Spleen (tissue), 11 donors: ENCODE results near the gene AKR7A3. TPM values are rescaled to one million over a fixed set of nuclear protein-coding genes. Genes with fewer than 3 reads are reported as not detected.

Source experiments
- DNase-seq: peaks from one replicate; pipeline ENCODE4 v3.0.0-alpha.2; 2020
- H3K27ac ChIP-seq, 8 donors: fragments of 200-600 bp; sonication (generic) in 7 of 8; 1 replicate in 4 of 8; 2 replicates in 4 of 8; pipeline versions ENCODE4 v1.5.0 to v1.8.0; 2016 to 2021; ENCODE audit warnings: inconsistent platforms in 4 of 8, mild to moderate bottlenecking in 4 of 8, moderate library complexity in 1 of 8
- H3K27me3 ChIP-seq, 7 donors: fragments of 200-600 bp; sonication (generic) in 6 of 7; replicated peaks in 1 of 7; 1 replicate in 4 of 7; 2 replicates in 3 of 7; pipeline versions ENCODE4 v1.5.0 to v1.8.0; 2016 to 2021; ENCODE audit warnings: inconsistent platforms in 3 of 7, mild to moderate bottlenecking in 1 of 7
- H3K36me3 ChIP-seq, 6 donors: fragments of 200-600 bp; sonication (generic) in 5 of 6; 1 replicate in 4 of 6; 2 replicates in 2 of 6; pipeline versions ENCODE4 v1.5.0 to v1.8.0; 2016 to 2021; ENCODE audit warnings: inconsistent platforms in 2 of 6
- H3K4me1 ChIP-seq, 6 donors: fragments of 200-600 bp; sonication (generic) in 5 of 6; 1 replicate in 3 of 6; 2 replicates in 3 of 6; pipeline versions ENCODE4 v1.5.0 to v1.8.0; 2016 to 2021; ENCODE audit warnings: inconsistent platforms in 3 of 6
- H3K4me3 ChIP-seq, 8 donors: fragments of 200-600 bp; sonication (generic) in 7 of 8; 1 replicate in 4 of 8; 2 replicates in 4 of 8; pipeline versions ENCODE4 v1.5.0 to v1.8.0; 2016 to 2021; ENCODE audit warnings: inconsistent platforms in 4 of 8, mild to moderate bottlenecking in 4 of 8, moderate library complexity in 2 of 8
- H3K9me3 ChIP-seq, 8 donors: fragments of 200-600 bp; sonication (generic) in 7 of 8; 1 replicate in 4 of 8; 2 replicates in 4 of 8; pipeline versions ENCODE4 v1.5.0 to v1.8.0; 2016 to 2021; ENCODE audit warnings: inconsistent platforms in 4 of 8
- CTCF ChIP-seq, 11 experiments: fragments of 200-600 bp in 7 of 11; fragments of 450-650 bp in 4 of 11; sonication (generic) in 4 of 11; IDR thresholded peaks in 8 of 11; conservative IDR thresholded peaks in 3 of 11; 1 replicate in 7 of 11; 2 replicates in 4 of 11; pipeline versions ENCODE4 v1.4.0 to v1.8.0; 2016 to 2021; ENCODE audit warnings: antibody characterized with exemption in 11 of 11, inconsistent platforms in 4 of 11, mild to moderate bottlenecking in 1 of 11
- POLR2A ChIP-seq, 3 donors: fragments of 450-650 bp; IDR thresholded peaks; one replicate each; pipeline ENCODE4 v1.5.1; 2017; ENCODE audit warnings: antibody characterized with exemption in 3 of 3, mild to moderate bottlenecking in 1 of 3
- POLR2AphosphoS5 ChIP-seq, 3 donors: sonication (generic); formaldehyde crosslinking; IDR thresholded peaks; one replicate each; pipeline ENCODE4 v1.5.1; 2017; ENCODE audit warnings: antibody characterized with exemption in 3 of 3
- WGBS, 5 donors: extraction: QIAGEN DNeasy Blood & Tissue Kit in 3 of 5; methylation state at CpG; one replicate each; pipeline versions ENCODE4 v1.1.5 to v1.1.7; 2013 to 2018; 5-methylcytosine and 5-hydroxymethylcytosine counted together
- intact Hi-C: fragments of 100-400 bp; cut with DNase I; formaldehyde crosslinking; loops from one replicate; pipeline ENCODE4 v1.15.0; 2023; ENCODE audit warnings: low total_unique reads
- polyA plus RNA-seq, 3 donors: library from polyadenylated mRNA; stranded (reverse); fragments of 200-250 nt; gene quantifications; one replicate each; pipeline ENCODE4 v1.2.1, GENCODE V29; 2013
- total RNA-seq, 7 donors: library from RNA; depleted of rRNA in 3 of 7; stranded (reverse); fragments of >200 nt in 3 of 7; fragmentation: NEBNext Ultra II Directional in 4 of 7; extraction: Animal tissue kit (Norgen Biotek cat#: 25700) in 4 of 7; gene quantifications; one replicate each; pipeline versions ENCODE4 v1.1.0 to v1.2.1, GENCODE V29; 2016 to 2021
- donor health status: healthy with polysubstance abuse.
- donor health status: DM: no; HTN: no; CAD: no; lungs with moderate emphysema.
- donor health status: DM: no; HTN: no; CAD: no.
- donor health status: Bipolar disorder and iron deficiency.
- donor health status: healthy.
- donor health status: DM: no; HTN: no; CAD: no.
- donor health status: DM: yes; HTN: yes; CAD: no.

Gene AKR7A3
- total and polyA plus RNA-seq, 10 donors: 0.55 to 2.2 (median 1.2) TPM

GRCh38 chr1:19251305-19252196, 37.0 kb downstream of the AKR7A3 start, which contains the start of the genes EMC1 and MRTO4:
Gene EMC1, minus strand, starts transcription at chr1:19251524. Its CDS starts 15 bp downstream, at chr1:19251509.
Gene MRTO4, plus strand, starts transcription at chr1:19251805. Its CDS starts 31 bp downstream, at chr1:19251836.
- peak within 1 kb of the TSS; percentile 80 to 98 (median 97) for H3K4me3 ChIP-seq
- H3K36me3 ChIP-seq: peaks cover 0 to 41% (median 14%) of the 10 kb centered on the region in 6 donors
- peaks cover 21 to 68% (median 43%) of the 10 kb centered on the region in 6 donors for H3K4me1 ChIP-seq
- peak; percentile 97 for DNase-seq
- no peaks in the 10 kb centered on the region for H3K27me3 ChIP-seq
- no peaks in the 10 kb centered on the region for H3K9me3 ChIP-seq
- WGBS, 5 donors: 0 to 1% (median 0%) methylated on average over 49 to 81 of the region's 81 CpGs
- peak within 1 kb of the TSS; percentile 93 to 99 (median 96) for H3K27ac ChIP-seq
- TF ChIP-seq POLR2A (IDR thresholded peaks at IDR 0.05) (no peak), POLR2AphosphoS5 (IDR thresholded peaks at IDR 0.05) (peak; percentile 82 to 94 (median 87)), CTCF (IDR thresholded peaks at IDR 0.05 in 8 of 11, conservative IDR thresholded peaks at IDR 0.05 in 3 of 11) (peak in 4 of 11 experiments; percentile 6 to 24 (median 22))
- intact Hi-C loops: no loop called here

GRCh38 chr1:19250629-19251304, 37.8 kb downstream of the AKR7A3 start:
- peak overlapping the region; percentile 93 to 99 (median 96) for H3K27ac ChIP-seq
- no peak for TF ChIP-seq POLR2A (IDR thresholded peaks at IDR 0.05)
- no peak for TF ChIP-seq CTCF (IDR thresholded peaks at IDR 0.05 in 8 of 11, conservative IDR thresholded peaks at IDR 0.05 in 3 of 11)
- no peak for TF ChIP-seq POLR2AphosphoS5 (IDR thresholded peaks at IDR 0.05)
- intact Hi-C loops: no loop called here

GRCh38 chr1:19240673-19241538, 47.7 kb downstream of the AKR7A3 start:
- Histone ChIP-seq H3K27ac (peak overlapping the region in 5 of 8 donors; percentile 11 to 33 (median 25)), H3K9me3 (no peaks in the 10 kb centered on the region), H3K4me1 (peaks cover 0 to 9% (median 0%) of the 10 kb centered on the region in 6 donors), H3K36me3 (peaks cover 4 to 100% (median 89%) of the 10 kb centered on the region in 6 donors), H3K4me3 (no peak overlapping the region), H3K27me3 (no peaks in the 10 kb centered on the region)
- TF ChIP-seq CTCF (IDR thresholded peaks at IDR 0.05 in 8 of 11, conservative IDR thresholded peaks at IDR 0.05 in 3 of 11) (peak; percentile 86 to 97 (median 94)), POLR2AphosphoS5 (IDR thresholded peaks at IDR 0.05) (peak in 2 of 3 donors; percentile 30 to 57), POLR2A (IDR thresholded peaks at IDR 0.05) (no peak)
- DNase-seq: peak; percentile 88
- intact Hi-C loops: no loop called here
- 60 to 75% (median 66%) methylated on average over 7 of the region's 7 CpGs for WGBS, 5 donors

More at GRCh38 chr1:19250629-19251304, 37.8 kb downstream of the AKR7A3 start:
- Histone ChIP-seq H3K4me1 (peaks cover 21 to 68% (median 43%) of the 10 kb centered on the region in 6 donors), H3K27me3 (no peaks in the 10 kb centered on the region), H3K36me3 (peaks cover 0 to 37% (median 6%) of the 10 kb centered on the region in 6 donors), H3K4me3 (peak overlapping the region; percentile 80 to 98 (median 97)), H3K9me3 (no peaks in the 10 kb centered on the region)
- no peak for DNase-seq
- 10 to 15% (median 13%) methylated on average over 14 of the region's 14 CpGs for WGBS, 5 donors
